Osteoblast (primary cell): ENCODE results near the gene CNOT4. TPM values are rescaled to one million over a fixed set of nuclear protein-coding genes. Genes with fewer than 3 reads are reported as not detected.
"Not testable (repeated sequence)": the region's sequence is repeated elsewhere in the genome, so short reads cannot be mapped to it uniquely, and the experiment has no call there.

Experiments used
- DNase-seq: peaks from one replicate; pipeline ENCODE4 v3.0.0; 2011; ENCODE audit warnings: low spot score, mixed read lengths; ENCODE audit not compliant: insufficient read length; ENCODE audit errors: missing footprints
- H2AFZ ChIP-seq: 2 replicates; pipeline ENCODE4 v1.6.0; 2011; ENCODE audit warnings: mild to moderate bottlenecking, low read length
- H3K27ac ChIP-seq: 2 replicates; pipeline ENCODE4 v1.5.1; 2011; ENCODE audit warnings: mild to moderate bottlenecking, low read depth, low read length, moderate library complexity
- H3K27me3 ChIP-seq: 2 replicates; pipeline ENCODE4 v1.6.0; 2012; ENCODE audit warnings: mild to moderate bottlenecking, control low read depth, inconsistent platforms, low read length, moderate library complexity; ENCODE audit not compliant: insufficient read depth
- H3K36me3 ChIP-seq: 2 replicates; pipeline ENCODE4 v1.5.1; 2011; ENCODE audit warnings: mild to moderate bottlenecking, low read length, control low read depth, moderate library complexity; ENCODE audit not compliant: insufficient read depth
- H3K4me1 ChIP-seq: 2 replicates; pipeline ENCODE4 v1.5.1; 2011; ENCODE audit warnings: mild to moderate bottlenecking, low read length, control low read depth, moderate library complexity; ENCODE audit not compliant: insufficient read depth
- H3K4me2 ChIP-seq: 2 replicates; pipeline ENCODE4 v1.6.0; 2011; ENCODE audit warnings: mild to moderate bottlenecking, low read length; ENCODE audit not compliant: insufficient read depth
- H3K4me3 ChIP-seq: fragments of 200-600 bp; sonication (generic); 3 replicates; pipeline ENCODE4 v1.5.1; 2012; ENCODE audit warnings: mild to moderate bottlenecking, low read length, inconsistent platforms; ENCODE audit not compliant: insufficient read depth
- H3K79me2 ChIP-seq: 2 replicates; pipeline ENCODE4 v1.6.0; 2012; ENCODE audit warnings: mild to moderate bottlenecking, low read length, control low read depth, inconsistent platforms; ENCODE audit not compliant: insufficient read depth
- H3K9me3 ChIP-seq: 2 replicates; pipeline ENCODE4 v1.5.1; 2011; ENCODE audit warnings: low read depth, low read length, control low read depth
- H4K20me1 ChIP-seq: 2 replicates; pipeline ENCODE4 v1.6.0; 2012; ENCODE audit warnings: mild to moderate bottlenecking, low read length, control low read depth; ENCODE audit not compliant: insufficient read depth
- CTCF ChIP-seq: IDR thresholded peaks from 2 replicates; pipeline ENCODE4 v1.5.1; 2011; ENCODE audit warnings: mild to moderate bottlenecking, low read depth, low read length, moderate library complexity; ENCODE audit errors: extremely low read depth
- total RNA-seq: library from RNA; depleted of rRNA; stranded (reverse); fragments of >200 nt; gene quantifications from 2 replicates; pipeline ENCODE4 v1.2.3, GENCODE V29; 2012

The CNOT4 gene
- total RNA-seq, 1 donor, result 13.4 TPM

DNA sequence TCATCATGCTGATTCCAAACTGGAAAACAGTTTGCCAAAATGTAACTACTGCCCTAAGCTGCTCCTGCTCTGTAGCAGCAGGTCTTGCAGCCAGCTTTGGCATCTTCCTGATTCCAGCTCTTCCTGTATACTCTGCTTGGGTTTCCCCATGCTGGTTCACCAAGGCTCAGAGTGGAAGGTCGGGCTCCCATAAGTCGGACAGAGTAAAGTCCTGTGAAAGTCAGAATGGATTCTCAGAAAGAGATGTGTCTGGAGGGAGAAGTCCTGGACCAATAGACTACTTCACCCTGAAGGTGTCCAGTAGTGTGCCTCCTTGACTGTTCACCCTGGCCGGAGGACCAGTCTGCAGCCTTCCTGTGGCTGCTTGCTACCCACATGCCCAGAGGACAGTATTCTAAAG, 182.4 kb downstream of the CNOT4 start:
- Histone ChIP-seq H3K4me3 (no peak overlapping the region), H2AFZ (no peak overlapping the region), H3K27me3 (peaks cover 5% of the 10 kb centered on the region), H3K36me3 (no peaks in the 10 kb centered on the region), H3K4me2 (no peak overlapping the region), H3K79me2 (no peaks in the 10 kb centered on the region), H4K20me1 (no peaks in the 10 kb centered on the region), H3K9me3 (no peaks in the 10 kb centered on the region), H3K4me1 (no peaks in the 10 kb centered on the region), H3K27ac (no peak overlapping the region)
- TF ChIP-seq CTCF, result no peak
- DNase-seq, result no peak

DNA sequence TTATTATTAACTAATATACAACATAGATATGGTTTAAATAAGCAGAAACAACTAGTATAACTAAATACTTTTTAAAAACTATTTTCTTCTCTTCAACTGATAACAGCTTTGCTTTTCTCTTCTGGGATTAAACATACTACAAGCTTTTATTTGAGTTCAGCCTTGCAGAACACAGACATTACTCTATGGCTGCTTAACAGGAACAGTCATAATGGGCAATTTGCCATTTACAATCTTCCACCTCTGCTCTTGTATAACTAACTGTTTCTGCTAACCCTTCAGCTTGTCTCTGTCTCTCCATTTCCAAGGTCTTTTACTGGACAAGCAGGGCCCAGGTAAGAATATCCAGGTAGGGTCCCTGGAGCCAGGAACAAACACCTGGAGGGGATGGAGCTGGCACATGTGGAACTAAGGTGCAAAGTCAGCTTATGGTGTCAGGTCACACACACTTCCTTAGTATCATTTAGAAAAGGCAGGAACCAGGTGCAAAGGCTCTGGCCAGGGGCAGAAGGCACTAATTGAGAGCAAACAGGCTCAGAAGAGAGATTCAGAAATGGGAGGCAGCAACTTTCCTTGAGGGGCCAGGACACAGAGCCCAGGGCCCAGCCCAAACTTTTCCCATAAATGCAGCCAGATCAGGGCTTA, 183.1 kb downstream of the CNOT4 start:
- no peak overlapping the region for H3K27ac ChIP-seq
- TF ChIP-seq CTCF, result no peak
- H3K4me3 ChIP-seq, result no peak overlapping the region
- no peaks in the 10 kb centered on the region for H3K36me3 ChIP-seq
- no peaks in the 10 kb centered on the region for H3K9me3 ChIP-seq
- no peak overlapping the region for H2AFZ ChIP-seq
- peaks cover 5% of the 10 kb centered on the region for H3K27me3 ChIP-seq
- no peaks in the 10 kb centered on the region for H3K79me2 ChIP-seq
- DNase-seq, result peak; percentile 57
- no peaks in the 10 kb centered on the region for H4K20me1 ChIP-seq
- H3K4me1 ChIP-seq, result no peaks in the 10 kb centered on the region
- H3K4me2 ChIP-seq, result no peak overlapping the region

GRCh38 chr7:135322571-135323340, 187.1 kb downstream of the CNOT4 start:
- Histone ChIP-seq H3K4me3 (no peak overlapping the region), H3K4me1 (peaks cover 6% of the 10 kb centered on the region), H2AFZ (no peak overlapping the region), H3K9me3 (no peaks in the 10 kb centered on the region), H3K79me2 (no peaks in the 10 kb centered on the region), H3K36me3 (no peaks in the 10 kb centered on the region), H3K27me3 (peaks cover 5% of the 10 kb centered on the region), H3K27ac (no peak overlapping the region), H4K20me1 (no peaks in the 10 kb centered on the region), H3K4me2 (no peak overlapping the region)
- no peak for TF ChIP-seq CTCF
- peak; percentile 51 for DNase-seq

DNA sequence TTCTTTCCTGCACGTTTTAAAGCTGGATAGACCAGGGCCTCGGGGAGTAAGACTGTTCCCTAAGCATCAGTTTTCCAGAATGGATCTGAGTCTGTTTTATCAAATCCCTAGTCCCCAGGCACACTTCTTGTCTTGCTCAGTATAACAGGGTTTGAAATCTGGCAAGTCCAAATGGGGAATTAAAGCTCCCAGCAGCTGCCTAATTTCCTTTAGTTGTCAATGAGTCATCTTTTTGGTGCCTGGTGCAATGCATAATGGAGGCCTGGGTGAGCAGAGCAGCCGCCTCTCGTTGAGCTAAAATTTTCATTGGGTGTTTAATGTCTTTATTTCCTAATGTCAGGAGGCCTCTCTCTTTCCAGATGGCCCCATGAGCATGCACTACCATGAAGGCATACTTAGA, 188.3 kb downstream of the CNOT4 start:
- no peaks in the 10 kb centered on the region for H4K20me1 ChIP-seq
- no peak overlapping the region for H2AFZ ChIP-seq
- H3K27ac ChIP-seq, result no peak overlapping the region
- H3K9me3 ChIP-seq, result no peaks in the 10 kb centered on the region
- no peaks in the 10 kb centered on the region for H3K36me3 ChIP-seq
- no peak for TF ChIP-seq CTCF
- peaks cover 6% of the 10 kb centered on the region for H3K4me1 ChIP-seq
- H3K79me2 ChIP-seq, result no peaks in the 10 kb centered on the region
- no peak overlapping the region for H3K4me3 ChIP-seq
- DNase-seq, result no peak
- no peak overlapping the region for H3K4me2 ChIP-seq
- H3K27me3 ChIP-seq, result peaks cover 5% of the 10 kb centered on the region

DNA sequence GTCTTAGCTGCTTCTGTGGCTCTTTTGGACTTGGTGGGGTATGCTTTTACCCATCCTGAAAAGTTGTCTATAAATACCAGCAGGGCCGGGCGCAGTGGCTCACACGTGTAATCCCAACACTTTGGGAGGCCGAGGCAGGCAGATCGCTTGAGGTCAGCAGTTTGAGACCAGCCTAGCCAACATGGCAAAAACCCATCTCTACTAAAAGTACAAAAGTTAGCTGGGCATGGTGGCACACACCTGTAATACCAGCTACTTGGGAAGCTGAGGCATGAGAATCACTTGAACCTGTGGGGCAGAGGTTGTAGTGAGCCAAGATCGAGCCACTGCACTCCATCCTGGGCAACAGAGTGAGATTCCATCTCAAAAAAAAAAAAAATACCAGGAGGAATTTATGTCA, 188.9 kb downstream of the CNOT4 start:
- H3K4me2 ChIP-seq, H3K9me3 ChIP-seq, H3K27ac ChIP-seq, H3K27me3 ChIP-seq, H4K20me1 ChIP-seq, DNase-seq, H3K36me3 ChIP-seq, H3K79me2 ChIP-seq, H3K4me1 ChIP-seq, H3K4me3 ChIP-seq, H2AFZ ChIP-seq: not testable (repeated sequence)
